Mesenchymal stem cell (in vitro differentiated cells and primary cell): Measurements from ENCODE around the gene CMTM1.

Experiments
- DNase-seq: peaks from one replicate; pipeline ENCODE4 v3.0.0-alpha.2; 2013
- H2AFZ ChIP-seq: one replicate; pipeline ENCODE4 v1.6.1; 2013; ENCODE audit warnings: low read depth, mild to moderate bottlenecking, control low read depth, inconsistent platforms, low read length, moderate library complexity
- H2AK5ac ChIP-seq: 2 replicates; pipeline ENCODE4 v1.6.1; 2013; ENCODE audit warnings: low read length, moderate library complexity, mild to moderate bottlenecking, inconsistent platforms; ENCODE audit not compliant: severe bottlenecking
- H2BK120ac ChIP-seq: one replicate; pipeline ENCODE4 v1.6.1; 2013; ENCODE audit warnings: low read depth, mild to moderate bottlenecking, inconsistent platforms, low read length, moderate library complexity
- H2BK12ac ChIP-seq, 2 experiments: one replicate each; pipeline ENCODE4 v1.6.1; 2013; ENCODE audit warnings: inconsistent platforms in 2 of 2, low read length in 2 of 2, mild to moderate bottlenecking in 2 of 2, moderate library complexity in 2 of 2, control low read depth in 1 of 2
- H2BK15ac ChIP-seq: one replicate; pipeline ENCODE4 v1.6.1; 2013; ENCODE audit warnings: mild to moderate bottlenecking, low read depth, inconsistent platforms; ENCODE audit not compliant: poor library complexity, severe bottlenecking
- H2BK5ac ChIP-seq: 2 replicates; pipeline ENCODE4 v1.6.1; 2013; ENCODE audit warnings: low read depth, mild to moderate bottlenecking, low read length, control low read depth, inconsistent platforms; ENCODE audit not compliant: poor library complexity, severe bottlenecking
- H3K14ac ChIP-seq, 2 experiments: one replicate each; pipeline ENCODE4 v1.6.1; 2013; ENCODE audit warnings: inconsistent platforms in 2 of 2, low read length in 2 of 2, control low read depth in 1 of 2, mild to moderate bottlenecking in 1 of 2, moderate library complexity in 1 of 2
- H3K18ac ChIP-seq, 2 experiments: one replicate each; pipeline ENCODE4 v1.6.1; 2013; ENCODE audit warnings: inconsistent platforms in 2 of 2, low read length in 2 of 2, control low read depth in 1 of 2, low read depth in 1 of 2, mild to moderate bottlenecking in 1 of 2
- H3K23ac ChIP-seq, 2 experiments: one replicate each; pipeline ENCODE4 v1.6.1; 2013; ENCODE audit warnings: inconsistent platforms in 2 of 2, low read length in 2 of 2, mild to moderate bottlenecking in 2 of 2, moderate library complexity in 2 of 2, control low read depth in 1 of 2
- H3K27ac ChIP-seq: 2 replicates; pipeline ENCODE4 v1.5.1; 2013; ENCODE audit warnings: mild to moderate bottlenecking, moderate library complexity, low read length, control low read depth, inconsistent platforms; ENCODE audit not compliant: poor library complexity, severe bottlenecking
- H3K27me3 ChIP-seq, 2 experiments: 2 replicates each; pipeline versions ENCODE4 v1.6.1 to v1.7.0; 2013; ENCODE audit warnings: low read length in 2 of 2, mild to moderate bottlenecking in 2 of 2, moderate library complexity in 2 of 2, control low read depth in 1 of 2, inconsistent platforms in 1 of 2; ENCODE audit not compliant: control insufficient read depth in 1 of 2, insufficient read depth in 1 of 2
- H3K36me3 ChIP-seq, 2 experiments: 2 replicates each; pipeline versions ENCODE4 v1.6.1 to v1.7.0; 2013; ENCODE audit warnings: low read length in 2 of 2, control low read depth in 1 of 2, inconsistent platforms in 1 of 2, low read depth in 1 of 2, mild to moderate bottlenecking in 1 of 2; ENCODE audit not compliant: insufficient read depth in 2 of 2, control insufficient read depth in 1 of 2
- H3K4ac ChIP-seq, 2 experiments: one replicate each; pipeline ENCODE4 v1.6.1; 2013; ENCODE audit warnings: inconsistent platforms in 2 of 2, low read length in 2 of 2, mild to moderate bottlenecking in 2 of 2, moderate library complexity in 2 of 2, control low read depth in 1 of 2, low read depth in 1 of 2
- H3K4me1 ChIP-seq: 2 replicates; pipeline ENCODE4 v1.6.1; 2013; ENCODE audit warnings: low read depth, low read length, control low read depth; ENCODE audit not compliant: control insufficient read depth, insufficient read depth
- H3K4me2 ChIP-seq: 2 replicates; pipeline ENCODE4 v1.6.1; 2013; ENCODE audit warnings: low read length, mild to moderate bottlenecking, inconsistent platforms; ENCODE audit not compliant: poor library complexity, severe bottlenecking
- H3K4me3 ChIP-seq, 2 experiments: 2 replicates each; pipeline versions ENCODE4 v1.5.1 to v1.7.0; 2013; ENCODE audit warnings: low read length in 2 of 2, mild to moderate bottlenecking in 2 of 2, control low read depth in 1 of 2, low read depth in 1 of 2; ENCODE audit not compliant: insufficient read depth in 1 of 2
- H3K79me1 ChIP-seq: replicated peaks from 2 replicates; pipeline ENCODE4 v1.6.1; 2013; ENCODE audit warnings: mild to moderate bottlenecking, control low read depth, low read length, inconsistent platforms; ENCODE audit not compliant: poor library complexity, severe bottlenecking
- H3K9ac ChIP-seq: 2 replicates; pipeline ENCODE4 v1.7.0; 2013; ENCODE audit warnings: mild to moderate bottlenecking, low read length, moderate library complexity
- H3K9me3 ChIP-seq: 2 replicates; pipeline ENCODE4 v1.7.0; 2013; ENCODE audit warnings: mild to moderate bottlenecking, low read length; ENCODE audit not compliant: control insufficient read depth
- H4K8ac ChIP-seq: one replicate; pipeline ENCODE4 v1.6.1; 2013; ENCODE audit warnings: inconsistent platforms, mild to moderate bottlenecking, low read length, moderate library complexity
- H4K91ac ChIP-seq: one replicate; pipeline ENCODE4 v1.6.1; 2013; ENCODE audit warnings: mild to moderate bottlenecking, low read length, inconsistent platforms
- WGBS: methylation state at CpG from one replicate; pipeline ENCODE4 v1.1.7; 2013; ENCODE audit warnings: mixed read lengths; 5-methylcytosine and 5-hydroxymethylcytosine counted together

Gene CMTM1

DNA sequence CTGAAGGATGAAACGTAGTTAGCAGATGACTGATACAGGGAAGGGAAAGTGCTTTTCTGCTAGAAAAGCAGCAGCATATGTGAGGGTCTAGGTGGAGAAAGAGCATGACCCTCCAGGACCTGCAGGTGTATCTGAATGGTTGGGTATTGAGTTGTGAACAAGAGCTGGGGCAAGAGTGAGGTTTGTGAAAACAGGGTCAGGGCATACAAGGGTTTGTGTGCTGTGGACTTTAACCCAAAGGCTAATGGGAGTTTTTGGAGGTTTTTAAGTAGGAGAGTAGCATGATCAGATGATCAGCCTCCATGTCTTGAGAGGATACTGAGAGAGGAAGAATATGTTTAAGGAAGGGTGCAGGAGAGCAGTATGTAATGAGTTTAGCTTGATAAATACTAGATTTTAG lies 6.1 kb upstream of the CMTM1 start:
- Histone ChIP-seq H2BK5ac (no peak overlapping the region), H2BK120ac (no peak overlapping the region), H3K4ac (no peak overlapping the region), H3K18ac (no peak overlapping the region), H3K23ac (no peak overlapping the region), H3K9me3 (no peaks in the 10 kb centered on the region), H2BK15ac (no peak overlapping the region), H2BK12ac (no peak overlapping the region), H3K36me3 (peaks cover 5 to 70% of the 10 kb centered on the region in 2 experiments), H3K79me1 (peaks cover 14% of the 10 kb centered on the region), H4K8ac (peak overlapping the region; percentile 2), H3K4me2 (no peak overlapping the region), H2AFZ (no peak overlapping the region), H3K4me3 (no peak overlapping the region), H2AK5ac (no peak overlapping the region), H4K91ac (no peak overlapping the region), H3K27me3 (no peaks in the 10 kb centered on the region), H3K9ac (no peak overlapping the region), H3K4me1 (peaks cover 3% of the 10 kb centered on the region), H3K27ac (no peak overlapping the region), H3K14ac (no peak overlapping the region)
- no peak for DNase-seq
- 87% methylated on average over 1 of the region's 1 CpG for WGBS

DNA sequence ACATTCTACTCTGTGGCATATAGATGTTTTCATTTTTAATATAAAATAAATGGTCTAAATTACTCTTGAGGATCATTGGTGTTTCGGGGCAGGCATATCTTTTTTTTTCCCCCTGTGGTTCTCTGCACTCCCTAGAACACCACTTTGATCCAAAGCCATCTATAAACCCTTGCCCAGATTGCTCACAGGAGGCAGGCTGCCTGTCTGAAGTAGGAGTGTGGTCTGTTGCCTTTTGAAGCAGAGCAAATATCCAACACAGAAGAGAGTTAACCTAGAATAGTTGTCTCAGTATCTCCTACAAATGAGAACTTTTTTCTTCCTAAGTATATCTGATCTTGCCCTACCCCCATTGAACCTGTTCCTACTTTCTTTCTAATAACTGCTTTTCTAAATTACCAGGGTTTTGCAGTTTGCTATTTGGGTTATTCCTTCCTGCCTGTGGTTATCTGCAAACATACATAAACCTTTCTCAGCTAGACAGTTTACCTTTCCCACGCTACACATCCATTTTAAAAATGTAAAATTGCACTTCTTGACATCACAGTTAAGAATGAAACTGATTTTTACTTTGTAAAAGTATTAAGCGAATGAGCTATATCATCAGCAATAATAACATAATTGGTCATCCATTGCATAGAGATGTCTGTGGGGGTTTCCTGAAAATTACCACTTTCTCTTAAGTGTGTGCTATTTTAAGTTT lies 4.7 kb upstream of the CMTM1 start:
- WGBS: no CpG with 5 or more reads among the region's 3 CpGs
- Histone ChIP-seq H4K91ac (no peak overlapping the region), H2BK5ac (no peak overlapping the region), H2BK12ac (no peak overlapping the region), H3K9me3 (no peaks in the 10 kb centered on the region), H3K4me3 (no peak overlapping the region), H4K8ac (no peak overlapping the region), H3K9ac (no peak overlapping the region), H3K4ac (no peak overlapping the region), H3K36me3 (peaks cover 15 to 76% of the 10 kb centered on the region in 2 experiments), H3K27ac (no peak overlapping the region), H2BK15ac (no peak overlapping the region), H3K27me3 (no peaks in the 10 kb centered on the region), H3K14ac (no peak overlapping the region), H3K79me1 (peaks cover 16% of the 10 kb centered on the region), H3K4me1 (peaks cover 3% of the 10 kb centered on the region), H2BK120ac (no peak overlapping the region), H2AK5ac (no peak overlapping the region), H3K23ac (peak overlapping the region in 1 of 2 experiments; percentile 37), H3K4me2 (no peak overlapping the region), H2AFZ (no peak overlapping the region), H3K18ac (no peak overlapping the region)
- DNase-seq: no peak

DNA sequence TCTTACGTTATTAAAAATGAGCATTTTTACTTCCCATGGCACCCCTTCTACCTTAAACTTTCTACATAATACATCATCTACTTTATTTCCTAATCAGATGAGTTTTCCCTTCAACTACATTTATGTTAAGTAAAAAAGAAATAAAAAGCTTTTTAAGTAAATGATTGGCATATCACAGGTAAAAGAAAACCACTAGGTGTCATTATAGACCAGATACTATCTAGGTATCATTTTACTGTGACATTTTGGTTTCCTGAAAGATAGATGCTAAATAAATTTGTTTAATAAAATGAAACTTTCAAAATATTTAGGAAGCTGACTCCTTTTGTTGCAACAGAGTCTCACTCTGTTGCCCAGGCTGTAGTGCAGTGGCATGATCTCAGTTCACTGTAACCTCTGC lies 3.8 kb upstream of the CMTM1 start:
- Histone ChIP-seq H3K4me1 (peaks cover 3% of the 10 kb centered on the region), H3K9ac (no peak overlapping the region), H3K27ac (no peak overlapping the region), H3K9me3 (no peaks in the 10 kb centered on the region), H3K14ac (no peak overlapping the region), H3K4me2 (no peak overlapping the region), H3K36me3 (peaks cover 19 to 78% of the 10 kb centered on the region in 2 experiments), H3K79me1 (peaks cover 20% of the 10 kb centered on the region), H4K8ac (no peak overlapping the region), H3K4me3 (no peak overlapping the region), H3K4ac (no peak overlapping the region), H3K27me3 (no peaks in the 10 kb centered on the region), H2BK5ac (no peak overlapping the region), H4K91ac (no peak overlapping the region), H3K23ac (no peak overlapping the region), H2AK5ac (no peak overlapping the region), H2BK12ac (no peak overlapping the region), H3K18ac (no peak overlapping the region), H2BK120ac (no peak overlapping the region), H2AFZ (no peak overlapping the region), H2BK15ac (no peak overlapping the region)
- WGBS: 100% methylated on average over 1 of the region's 1 CpG
- no peak for DNase-seq

DNA sequence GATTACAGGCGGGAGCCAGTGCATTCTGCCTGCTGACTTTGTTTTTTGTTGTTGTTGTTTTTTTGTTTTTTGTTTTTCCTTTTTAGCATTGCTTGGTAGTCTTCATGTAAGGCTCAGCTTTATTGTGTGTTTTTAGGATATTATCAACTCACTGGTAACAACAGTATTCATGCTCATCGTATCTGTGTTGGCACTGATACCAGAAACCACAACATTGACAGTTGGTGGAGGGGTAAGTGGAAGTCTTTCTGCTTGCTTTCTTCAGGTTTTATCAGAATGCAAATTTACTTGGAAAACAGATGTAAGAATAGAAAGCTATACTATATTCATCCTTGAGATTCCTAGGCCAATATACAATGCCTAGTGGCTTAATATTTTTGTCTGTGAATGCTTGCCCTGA lies 3.3 kb upstream of the CMTM1 start:
- Histone ChIP-seq H3K79me1 (peaks cover 20% of the 10 kb centered on the region), H2BK5ac (no peak overlapping the region), H2BK120ac (no peak overlapping the region), H3K14ac (no peak overlapping the region), H2BK12ac (no peak overlapping the region), H3K4me3 (no peak overlapping the region), H2AK5ac (no peak overlapping the region), H3K4me2 (no peak overlapping the region), H4K8ac (no peak overlapping the region), H4K91ac (no peak overlapping the region), H2BK15ac (no peak overlapping the region), H3K4me1 (peaks cover 3% of the 10 kb centered on the region), H2AFZ (no peak overlapping the region), H3K4ac (no peak overlapping the region), H3K9ac (no peak overlapping the region), H3K23ac (no peak overlapping the region), H3K27ac (no peak overlapping the region), H3K27me3 (no peaks in the 10 kb centered on the region), H3K36me3 (peaks cover 19 to 73% of the 10 kb centered on the region in 2 experiments), H3K9me3 (no peaks in the 10 kb centered on the region), H3K18ac (no peak overlapping the region)
- 100% methylated on average over 1 of the region's 2 CpGs for WGBS
- DNase-seq: no peak
